MCF 10A (cell line): ENCODE data around the gene PDE2A. TPM values are rescaled to one million over a fixed set of nuclear protein-coding genes. Genes with fewer than 3 reads are reported as not detected.

Experiments
- BruUV-seq: library from RNA; stranded (reverse); fragments of 400-500 nt; replicated peaks from 2 replicates; lab custom pipeline; 2021; lab: Mats Ljungman, UMichigan
- CTCF ChIA-PET: fragments of 300-600 bp; sonication (Branson Sonifier 250); formaldehyde crosslinking; extraction: SDS; loops from one replicate; lab custom pipeline; 2021; ENCODE audit warnings: antibody characterized with exemption, inconsistent platforms; lab: Yijun Ruan, JAX
- POLR2A ChIA-PET: fragments of 300-600, 350-650 bp; sonication (Branson Sonifier 250); formaldehyde crosslinking; extraction: SDS; loops from one replicate; lab custom pipeline; 2020; ENCODE audit warnings: antibody characterized with exemption, inconsistent platforms; lab: Yijun Ruan, JAX
- DNase-seq: peaks from one replicate; pipeline ENCODE4 v3.0.0-alpha.2; 2018; ENCODE audit not compliant: unreplicated experiment
- H3K27ac Mint-ChIP-seq: one replicate; pipeline ENCODE4 v1.8.0; 2022; ENCODE audit warnings: mild to moderate bottlenecking, low read depth, mixed read lengths; ENCODE audit not compliant: unreplicated experiment
- H3K27me3 Mint-ChIP-seq: one replicate; pipeline ENCODE4 v1.8.0; 2022; ENCODE audit warnings: mixed read lengths; ENCODE audit not compliant: insufficient read depth, unreplicated experiment
- H3K36me3 Mint-ChIP-seq: one replicate; pipeline ENCODE4 v1.8.0; 2022; ENCODE audit warnings: mild to moderate bottlenecking, moderate library complexity, mixed read lengths; ENCODE audit not compliant: insufficient read depth, unreplicated experiment
- H3K4me1 Mint-ChIP-seq: one replicate; pipeline ENCODE4 v1.8.0; 2022; ENCODE audit warnings: mixed read lengths; ENCODE audit not compliant: insufficient read depth, unreplicated experiment
- H3K4me3 Mint-ChIP-seq: one replicate; pipeline ENCODE4 v1.8.0; 2022; ENCODE audit warnings: mild to moderate bottlenecking, moderate library complexity, mixed read lengths; ENCODE audit not compliant: unreplicated experiment
- H3K9me3 Mint-ChIP-seq: one replicate; pipeline ENCODE4 v1.8.0; 2022; ENCODE audit warnings: mixed read lengths; ENCODE audit not compliant: unreplicated experiment
- CTCF ChIP-seq: fragments of 200-600 bp; IDR thresholded peaks from one replicate; pipeline ENCODE4 v1.8.0; 2022; ENCODE audit warnings: antibody characterized with exemption, mild to moderate bottlenecking; ENCODE audit not compliant: unreplicated experiment
- intact Hi-C: fragments of 100-400 bp; cut with micrococcal nuclease; formaldehyde crosslinking; loops from 2 replicates; pipeline ENCODE4 v1.14.1; 2022
- total RNA-seq: library from RNA; stranded (reverse); gene quantifications from 2 replicates; pipeline ENCODE4 v1.2.3, GENCODE V29; 2022

PDE2A gene
- total RNA-seq, 1 experiment from 2014 or later = 1.9 TPM

GRCh38 chr11:72684236-72684912 is 10.2 kb upstream of the PDE2A start:
- BruUV-seq = no TSS peak
- ChIA-PET POLR2A (interaction anchor here (0.6 to 1.5 kb wide), 6 partner anchors 35 to 213 kb away, joined by 3 to 7 read pairs (median 4); no protein-coding TSS in a partner anchor), CTCF (interaction anchor here (0.6 to 3.4 kb wide), 17 partner anchors 8 to 493 kb away, joined by 3 to 24 read pairs (median 4); no protein-coding TSS in a partner anchor)
- H3K4me3 Mint-ChIP-seq = no peak overlapping the region
- no peaks in the 10 kb centered on the region for H3K9me3 Mint-ChIP-seq
- H3K27ac Mint-ChIP-seq = no peak overlapping the region
- peak; percentile 71 for DNase-seq
- TF ChIP-seq CTCF = peak; percentile 69
- H3K4me1 Mint-ChIP-seq = no peaks in the 10 kb centered on the region
- intact Hi-C loops = loop anchor here (1.0 kb wide), 3 partner anchors 109 to 494 kb away; no protein-coding TSS in a partner anchor
- H3K27me3 Mint-ChIP-seq = peaks cover 8% of the 10 kb centered on the region
- peaks cover 27% of the 10 kb centered on the region for H3K36me3 Mint-ChIP-seq

- BruUV-seq = no TSS peak
- ChIA-PET POLR2A (interaction anchor here (0.6 to 1.5 kb wide), 5 partner anchors 63 to 213 kb away, joined by 3 to 7 read pairs (median 3); no protein-coding TSS in a partner anchor), CTCF (interaction anchor here (0.6 to 3.4 kb wide), 19 partner anchors 8 to 494 kb away, joined by 3 to 24 read pairs (median 3); no protein-coding TSS in a partner anchor)
- H3K4me3 Mint-ChIP-seq = no peak overlapping the region
- peak; percentile 92 for TF ChIP-seq CTCF
- peaks cover 14% of the 10 kb centered on the region for H3K27me3 Mint-ChIP-seq
- intact Hi-C loops = loop anchor here (1.0 to 2.0 kb wide), 5 partner anchors 98 to 495 kb away; no protein-coding TSS in a partner anchor
- no peaks in the 10 kb centered on the region for H3K4me1 Mint-ChIP-seq
- H3K27ac Mint-ChIP-seq = no peak overlapping the region
- no peaks in the 10 kb centered on the region for H3K9me3 Mint-ChIP-seq
- peak; percentile 46 for DNase-seq
- H3K36me3 Mint-ChIP-seq = peaks cover 25% of the 10 kb centered on the region
These were observed 9.6 kb upstream of the PDE2A start for GRCh38 chr11:72683782-72684200.

GRCh38 chr11:72682858-72683243 is 8.6 kb upstream of the PDE2A start:
- H3K27ac Mint-ChIP-seq = no peak overlapping the region
- DNase-seq = no peak
- no TSS peak for BruUV-seq
- CTCF ChIA-PET = interaction anchor here (0.6 to 3.4 kb wide), 20 partner anchors 13 to 746 kb away, joined by 3 to 24 read pairs (median 4); no protein-coding TSS in a partner anchor
- H3K27me3 Mint-ChIP-seq = peaks cover 24% of the 10 kb centered on the region
- no peaks in the 10 kb centered on the region for H3K4me1 Mint-ChIP-seq
- POLR2A ChIA-PET = no interaction called here
- peaks cover 25% of the 10 kb centered on the region for H3K36me3 Mint-ChIP-seq
- no peaks in the 10 kb centered on the region for H3K9me3 Mint-ChIP-seq
- intact Hi-C loops = loop anchor here (1.0 to 2.0 kb wide), 2 partner anchors 98 to 212 kb away; no protein-coding TSS in a partner anchor
- H3K4me3 Mint-ChIP-seq = no peak overlapping the region
- no peak for TF ChIP-seq CTCF
